HG02852 (cell line): ENCODE results near the gene NEO1.
A peak's percentile ranks its signal among the peaks of the same experiment; 100 is the strongest.

Experiments
- ATAC-seq: cut with Tn5 transposase; IDR thresholded peaks from one replicate; pipeline ENCODE4 v1.9.1; 2021; ENCODE audit warnings: mild to moderate bottlenecking, moderate library complexity; ENCODE audit not compliant: unreplicated experiment

Gene NEO1, protein sequence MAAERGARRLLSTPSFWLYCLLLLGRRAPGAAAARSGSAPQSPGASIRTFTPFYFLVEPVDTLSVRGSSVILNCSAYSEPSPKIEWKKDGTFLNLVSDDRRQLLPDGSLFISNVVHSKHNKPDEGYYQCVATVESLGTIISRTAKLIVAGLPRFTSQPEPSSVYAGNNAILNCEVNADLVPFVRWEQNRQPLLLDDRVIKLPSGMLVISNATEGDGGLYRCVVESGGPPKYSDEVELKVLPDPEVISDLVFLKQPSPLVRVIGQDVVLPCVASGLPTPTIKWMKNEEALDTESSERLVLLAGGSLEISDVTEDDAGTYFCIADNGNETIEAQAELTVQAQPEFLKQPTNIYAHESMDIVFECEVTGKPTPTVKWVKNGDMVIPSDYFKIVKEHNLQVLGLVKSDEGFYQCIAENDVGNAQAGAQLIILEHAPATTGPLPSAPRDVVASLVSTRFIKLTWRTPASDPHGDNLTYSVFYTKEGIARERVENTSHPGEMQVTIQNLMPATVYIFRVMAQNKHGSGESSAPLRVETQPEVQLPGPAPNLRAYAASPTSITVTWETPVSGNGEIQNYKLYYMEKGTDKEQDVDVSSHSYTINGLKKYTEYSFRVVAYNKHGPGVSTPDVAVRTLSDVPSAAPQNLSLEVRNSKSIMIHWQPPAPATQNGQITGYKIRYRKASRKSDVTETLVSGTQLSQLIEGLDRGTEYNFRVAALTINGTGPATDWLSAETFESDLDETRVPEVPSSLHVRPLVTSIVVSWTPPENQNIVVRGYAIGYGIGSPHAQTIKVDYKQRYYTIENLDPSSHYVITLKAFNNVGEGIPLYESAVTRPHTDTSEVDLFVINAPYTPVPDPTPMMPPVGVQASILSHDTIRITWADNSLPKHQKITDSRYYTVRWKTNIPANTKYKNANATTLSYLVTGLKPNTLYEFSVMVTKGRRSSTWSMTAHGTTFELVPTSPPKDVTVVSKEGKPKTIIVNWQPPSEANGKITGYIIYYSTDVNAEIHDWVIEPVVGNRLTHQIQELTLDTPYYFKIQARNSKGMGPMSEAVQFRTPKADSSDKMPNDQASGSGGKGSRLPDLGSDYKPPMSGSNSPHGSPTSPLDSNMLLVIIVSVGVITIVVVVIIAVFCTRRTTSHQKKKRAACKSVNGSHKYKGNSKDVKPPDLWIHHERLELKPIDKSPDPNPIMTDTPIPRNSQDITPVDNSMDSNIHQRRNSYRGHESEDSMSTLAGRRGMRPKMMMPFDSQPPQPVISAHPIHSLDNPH (N-terminal part only)

DNA sequence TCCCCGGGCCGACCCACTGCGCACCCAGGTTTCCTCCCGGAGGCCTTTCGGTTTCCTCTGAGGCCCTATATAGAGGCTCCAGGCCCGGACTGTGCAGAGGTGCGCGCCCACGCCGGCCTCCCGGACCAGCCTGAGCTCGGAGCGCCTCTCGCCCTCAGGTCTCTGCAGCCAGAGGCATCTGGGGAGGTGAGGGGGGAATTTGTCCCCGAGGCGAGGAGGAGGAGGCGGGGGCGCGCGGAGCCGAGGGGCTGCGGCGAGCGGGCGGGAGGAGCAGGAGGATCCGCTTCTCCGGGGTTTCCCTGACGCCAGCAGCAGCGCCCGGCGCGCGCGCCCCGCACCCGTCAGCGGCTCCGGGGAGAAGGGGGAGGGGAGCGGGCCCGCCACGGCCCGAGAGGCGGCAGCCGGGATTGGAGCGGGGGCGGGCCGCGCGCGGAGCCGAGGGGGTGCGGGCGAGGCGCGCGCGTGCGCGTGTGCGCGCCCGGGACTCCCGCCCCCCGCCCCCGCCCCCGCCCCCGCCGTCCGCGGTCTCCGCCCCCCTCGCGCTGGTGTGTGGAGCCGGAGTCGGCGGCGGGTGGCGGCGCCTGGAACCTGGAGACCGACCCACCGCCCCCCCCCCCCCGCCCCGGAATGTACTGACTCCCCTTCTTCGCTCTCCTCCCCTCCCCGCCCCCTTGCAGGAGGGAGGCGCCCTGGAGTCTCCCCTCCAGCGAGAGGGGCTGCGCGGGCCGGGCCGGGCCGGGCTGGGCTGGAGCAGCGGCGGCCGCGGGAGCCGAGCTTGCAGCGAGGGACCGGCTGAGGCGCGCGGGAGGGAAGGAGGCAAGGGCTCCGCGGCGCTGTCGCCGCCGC, at the start of gene NEO1:
Gene NEO1, plus strand, starts transcription at position 657 of the 846 bp plus-strand sequence. CDS start 213 bp downstream, outside the sequence.
- peak; percentile 58 for ATAC-seq

DNA sequence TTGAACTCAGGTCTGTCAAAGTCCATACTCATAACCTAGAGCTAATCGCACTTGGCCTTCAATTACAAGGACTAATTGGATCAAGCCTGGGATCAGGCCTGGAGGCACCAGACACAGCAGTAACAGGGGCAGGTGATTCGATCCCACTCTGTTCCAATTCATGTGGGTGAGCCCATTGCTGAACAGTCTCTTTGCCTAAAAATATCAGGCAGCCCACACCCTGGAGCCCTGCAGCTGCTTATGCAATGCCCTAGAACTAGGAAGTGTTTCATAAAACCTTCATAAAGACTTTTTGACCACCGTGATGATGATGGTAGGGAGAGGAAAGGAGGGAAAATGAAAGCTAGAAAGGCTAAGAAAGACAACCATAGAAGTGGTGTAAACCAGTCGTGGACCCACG, 47.8 kb upstream of the NEO1 start:
- no peak for ATAC-seq

DNA sequence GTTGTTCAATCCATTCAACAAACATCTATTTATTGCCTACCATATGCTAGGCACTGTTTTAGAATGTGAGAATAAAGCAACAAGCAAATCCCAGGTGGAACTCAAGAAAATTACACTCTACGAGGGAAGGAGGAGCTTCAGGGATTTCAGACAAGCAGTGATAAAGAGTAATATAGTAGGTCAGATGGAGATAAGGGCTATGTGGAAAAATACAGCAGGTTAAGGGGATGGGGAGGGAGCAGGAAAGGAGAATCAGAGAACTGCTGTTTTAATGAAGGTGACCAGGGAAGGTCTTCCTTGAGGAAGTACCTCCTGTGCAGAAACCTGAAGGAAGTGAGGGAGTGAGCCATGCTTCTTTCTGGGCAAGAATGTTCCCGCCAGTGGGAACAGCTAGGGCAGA, 47.2 kb upstream of the NEO1 start:
- no peak for ATAC-seq

DNA sequence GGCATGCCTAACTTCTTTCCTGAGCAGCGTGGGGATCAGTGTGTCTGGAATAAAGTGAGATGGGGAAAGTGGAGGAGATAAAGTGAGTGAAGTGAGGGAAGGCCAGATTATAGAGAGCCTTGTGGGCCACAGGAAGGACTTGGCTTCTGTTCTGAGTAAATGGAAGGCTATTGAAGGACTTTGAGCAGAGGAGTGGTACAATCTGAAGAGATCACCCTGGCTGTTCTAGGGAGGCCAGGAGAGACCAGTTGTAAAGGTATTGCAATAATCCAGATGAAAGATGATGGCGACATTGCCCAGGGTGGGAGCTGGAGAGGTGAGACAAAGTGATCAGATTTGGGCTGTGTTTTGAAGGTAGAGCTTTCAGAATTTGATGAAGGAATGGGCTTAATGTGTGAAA, 46.8 kb upstream of the NEO1 start:
- no peak for ATAC-seq

DNA sequence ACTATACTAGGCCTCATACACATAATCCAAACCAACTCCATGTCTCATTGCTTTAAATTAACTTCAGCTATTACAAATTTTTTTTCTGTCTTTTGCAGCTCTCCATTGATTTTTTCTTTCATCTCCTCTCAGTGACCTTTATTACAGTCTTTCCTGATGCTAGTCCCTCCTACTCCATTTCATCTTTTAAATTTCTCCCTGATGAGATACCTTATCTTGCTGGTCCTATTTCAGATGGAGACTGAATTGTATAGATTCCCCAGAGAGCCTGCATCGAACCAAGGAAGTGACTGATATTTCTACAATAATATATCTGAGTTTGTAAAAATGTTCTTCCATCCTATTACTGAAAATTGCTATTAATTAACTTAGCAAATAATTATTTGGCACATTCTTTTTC, 45.7 kb upstream of the NEO1 start:
- ATAC-seq: no peak

DNA sequence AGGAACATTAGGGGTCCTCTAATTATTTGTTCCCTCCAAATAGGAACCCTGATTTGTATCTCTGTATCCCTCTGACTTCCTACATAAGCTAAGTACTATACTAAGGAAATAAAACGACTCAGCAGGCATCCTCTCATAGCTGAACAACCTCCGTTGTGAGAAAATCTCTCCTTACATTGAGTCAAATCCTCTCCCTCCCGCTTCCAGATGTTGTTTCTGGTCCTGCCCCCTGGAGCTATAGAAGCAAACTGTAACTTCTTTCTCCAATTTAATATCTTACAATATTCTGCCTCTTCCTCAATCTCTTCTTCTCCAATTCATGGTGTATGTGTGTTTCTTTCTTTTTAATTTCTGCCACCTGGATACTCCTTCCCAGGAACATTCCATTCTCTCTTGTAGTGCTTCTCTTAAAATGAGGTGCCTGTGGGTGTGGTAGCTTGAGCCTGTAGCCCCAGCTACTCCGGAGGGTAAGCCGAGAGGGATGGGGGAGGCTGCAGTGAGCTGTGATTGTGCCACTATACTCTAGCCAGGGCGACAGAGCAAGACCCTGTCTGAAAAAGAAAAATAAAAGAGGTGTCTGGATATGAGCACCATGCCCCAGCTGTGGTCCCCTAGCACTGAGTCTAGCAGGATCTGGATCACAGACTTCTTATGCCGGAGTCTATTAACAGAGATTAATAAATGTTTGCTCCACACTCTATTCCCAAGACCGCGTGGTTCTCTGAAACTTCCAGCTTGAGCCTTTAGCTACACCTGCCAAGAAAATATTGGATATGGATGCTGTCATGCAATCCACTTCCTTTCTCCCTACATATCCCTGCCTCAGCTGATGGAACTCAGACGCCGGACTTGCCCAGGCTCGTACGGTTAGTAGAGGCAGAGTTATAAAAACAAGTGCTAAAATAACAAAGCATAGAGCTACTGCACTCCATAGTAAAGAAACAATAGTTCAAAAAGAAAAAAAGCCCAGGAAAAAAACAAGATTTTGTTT, 42.9 kb upstream of the NEO1 start:
- no peak for ATAC-seq

DNA sequence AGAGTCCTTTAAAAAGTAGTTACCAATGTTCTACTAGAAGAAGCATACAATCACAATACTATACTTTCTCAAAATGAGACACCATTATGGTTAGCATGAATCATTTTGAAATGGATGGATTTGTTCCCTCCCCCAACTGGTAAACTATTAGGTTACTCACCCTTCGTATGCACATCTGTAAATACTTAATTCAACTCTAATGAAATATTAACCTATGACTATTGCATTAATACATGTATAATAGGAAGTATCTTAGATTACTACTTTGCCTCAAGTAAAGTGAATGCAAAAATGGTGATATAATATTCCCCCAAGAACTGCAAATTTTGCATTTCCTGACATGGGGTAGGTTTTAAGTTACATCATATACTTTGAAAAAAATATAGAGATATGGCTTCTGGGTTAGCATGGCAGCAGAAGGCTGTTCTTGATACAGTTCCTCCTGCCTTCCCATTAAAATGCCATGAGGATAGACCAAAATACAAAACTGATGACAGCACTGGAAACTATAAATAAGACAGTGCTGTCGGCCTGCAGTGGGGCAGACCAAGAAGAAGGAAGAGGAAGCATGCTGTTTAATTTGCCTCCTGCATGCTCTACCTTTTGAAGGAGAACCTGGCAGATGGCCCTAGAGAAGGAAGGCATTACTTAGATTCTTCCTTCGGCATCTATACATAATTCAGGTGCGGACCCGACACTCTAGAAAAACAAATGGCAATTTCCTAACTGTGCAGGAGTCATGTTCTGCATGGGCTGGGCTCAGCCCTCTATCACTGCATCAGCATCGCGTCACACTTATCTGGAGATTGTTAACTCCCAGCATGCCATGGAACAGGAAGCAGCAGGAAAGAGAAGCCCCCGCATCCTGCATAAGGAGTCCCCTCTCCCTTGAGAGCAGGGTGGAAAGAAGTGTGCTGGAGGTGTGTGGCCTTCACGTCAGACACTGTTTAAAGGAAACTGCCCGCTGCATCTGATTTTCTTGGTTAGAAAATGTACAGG, 41.8 kb upstream of the NEO1 start:
- ATAC-seq: no peak

DNA sequence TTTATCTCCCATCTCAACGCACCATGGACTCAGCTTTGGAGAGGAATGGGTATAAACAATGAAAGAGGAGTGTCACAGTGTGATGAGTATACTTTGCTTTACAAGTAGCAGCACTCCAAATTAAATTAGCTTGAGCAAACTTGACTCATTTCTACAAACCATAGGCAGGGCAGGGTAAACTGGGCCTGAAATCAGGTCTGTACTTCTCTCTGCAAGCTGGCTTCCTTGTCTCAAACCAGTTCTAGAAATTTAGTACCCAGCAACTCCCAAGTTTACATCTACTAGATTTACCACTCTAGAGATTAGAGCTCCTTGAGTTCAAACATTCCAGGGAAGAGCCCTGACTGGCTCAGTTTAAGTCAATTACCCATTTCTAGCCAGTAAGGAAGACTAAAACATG, 37.4 kb upstream of the NEO1 start:
- no peak for ATAC-seq

DNA sequence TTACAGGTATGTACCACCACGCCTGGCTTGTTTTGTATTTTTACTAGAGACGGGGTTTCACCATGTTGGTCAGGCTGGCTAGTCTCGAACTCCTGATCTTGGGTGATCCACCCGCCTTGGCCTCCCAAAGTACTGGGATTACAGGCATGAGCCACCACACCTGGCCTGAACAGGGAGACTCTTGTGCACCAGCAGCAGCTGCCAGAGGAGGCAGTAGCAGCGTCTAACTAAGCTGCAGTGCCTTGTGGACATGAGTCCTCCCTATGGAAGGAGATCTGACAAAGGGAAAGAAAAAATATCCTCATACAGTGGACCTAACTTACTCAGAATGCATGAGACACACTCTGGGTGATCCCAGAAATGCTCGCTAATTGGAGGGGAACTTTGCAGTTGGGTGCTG, 36.8 kb upstream of the NEO1 start:
- no peak for ATAC-seq

DNA sequence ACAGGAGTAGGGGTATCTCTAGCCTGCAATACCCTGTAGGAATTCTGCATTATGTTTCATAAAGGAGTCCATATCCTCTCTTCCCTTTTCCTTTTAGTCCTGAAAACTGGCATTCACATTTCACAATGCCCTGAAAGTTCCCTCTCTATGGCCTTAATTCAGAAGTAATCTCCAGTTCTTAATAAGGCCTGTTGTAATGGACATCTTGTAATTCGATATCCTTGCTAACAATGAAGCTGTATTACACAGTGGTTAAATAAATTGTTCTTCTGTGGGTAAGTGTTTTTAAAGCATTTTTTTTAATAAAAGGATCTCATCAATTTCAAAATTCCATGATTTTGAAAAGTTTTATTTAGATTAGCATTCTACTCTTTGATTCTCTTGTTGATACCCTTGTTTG, 34.3 kb upstream of the NEO1 start:
- no peak for ATAC-seq

DNA sequence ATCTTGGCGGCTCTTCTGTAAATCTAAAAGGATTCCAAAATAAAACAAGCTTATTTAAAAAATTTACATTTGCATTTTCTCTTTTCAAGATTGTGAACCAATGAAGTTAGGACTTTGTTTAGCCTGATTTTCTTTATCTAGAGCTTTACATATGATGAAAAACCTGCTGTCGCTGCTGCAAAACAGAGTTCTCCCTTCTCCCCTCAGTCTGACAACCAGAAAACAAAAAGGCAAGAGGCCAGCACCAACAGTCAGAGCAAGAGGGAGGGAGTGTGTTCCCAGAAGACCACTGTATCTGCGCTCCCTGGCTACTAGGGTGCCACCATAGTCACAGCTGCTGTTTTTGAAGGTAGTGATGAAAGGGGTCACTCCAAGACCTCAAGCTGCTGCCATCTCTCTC, 33.1 kb upstream of the NEO1 start:
- no peak for ATAC-seq

DNA sequence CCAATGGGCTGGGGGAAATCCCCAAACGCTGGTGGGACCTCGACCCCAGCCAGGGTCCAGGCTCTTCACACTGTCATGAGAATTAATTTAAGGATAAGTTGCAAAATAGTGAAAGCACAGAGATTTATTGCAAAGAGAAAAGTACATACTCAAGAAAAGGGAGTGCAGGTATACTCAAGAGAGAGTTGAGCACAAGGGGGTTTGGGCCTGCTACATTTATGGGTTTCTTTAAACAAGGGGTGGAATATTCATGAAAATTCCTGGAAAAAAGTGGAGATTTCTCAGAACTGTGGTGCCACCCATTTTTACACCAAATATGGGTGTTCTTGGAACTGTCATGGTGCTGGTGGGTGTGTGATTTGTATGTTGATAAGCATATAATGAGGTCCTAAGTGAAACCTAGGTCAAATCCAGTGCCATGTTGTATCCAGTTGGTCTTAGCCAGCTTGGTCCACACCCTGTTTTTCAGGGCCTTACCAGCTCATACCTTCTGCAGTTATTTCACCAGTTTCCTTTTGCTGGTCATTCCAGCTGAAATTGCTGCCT, 32.6 kb upstream of the NEO1 start:
- no peak for ATAC-seq

DNA sequence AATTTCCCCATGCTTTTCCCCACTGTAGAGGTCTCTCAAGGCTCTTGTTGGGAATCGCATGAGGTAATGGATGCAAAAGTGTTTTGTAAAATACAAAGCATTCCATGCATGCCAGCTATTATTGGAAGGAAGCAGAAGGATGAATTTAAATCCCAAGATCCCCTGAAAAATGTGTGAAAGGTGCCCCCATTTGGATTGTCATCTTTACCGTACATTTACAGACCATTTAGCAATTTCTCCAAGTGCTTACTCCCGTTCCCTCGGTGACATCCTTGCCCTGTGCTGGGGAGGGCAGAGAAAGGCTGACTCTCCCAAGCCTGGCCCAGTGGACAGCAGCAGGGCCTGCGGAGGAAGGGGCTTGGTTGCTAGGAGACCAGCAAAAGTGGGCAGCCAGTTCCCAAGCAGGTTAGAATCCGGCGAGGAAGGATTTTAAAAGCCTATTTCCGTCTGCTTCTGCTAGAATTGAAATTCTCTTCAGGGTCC, 31.1 kb upstream of the NEO1 start:
- no peak for ATAC-seq

DNA sequence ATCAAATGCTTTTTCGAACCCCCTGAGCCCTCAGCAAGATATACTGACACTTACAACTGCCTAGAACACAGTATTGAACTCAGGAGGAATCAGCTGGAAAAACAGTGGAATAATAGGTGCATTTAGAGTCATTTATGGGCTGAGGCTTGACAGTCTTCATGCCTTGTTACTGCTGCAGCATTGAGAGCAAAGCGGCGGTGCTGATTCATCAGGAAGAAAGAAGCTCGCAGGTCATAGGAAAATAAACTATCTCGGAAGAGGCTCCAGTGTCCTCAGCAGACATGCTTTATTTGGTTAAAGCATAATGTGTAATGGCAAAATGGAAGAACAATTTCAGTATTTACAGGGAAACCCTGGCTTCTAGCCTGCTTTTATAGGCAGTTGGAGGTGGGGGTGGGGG, 30.1 kb upstream of the NEO1 start:
- no peak for ATAC-seq

DNA sequence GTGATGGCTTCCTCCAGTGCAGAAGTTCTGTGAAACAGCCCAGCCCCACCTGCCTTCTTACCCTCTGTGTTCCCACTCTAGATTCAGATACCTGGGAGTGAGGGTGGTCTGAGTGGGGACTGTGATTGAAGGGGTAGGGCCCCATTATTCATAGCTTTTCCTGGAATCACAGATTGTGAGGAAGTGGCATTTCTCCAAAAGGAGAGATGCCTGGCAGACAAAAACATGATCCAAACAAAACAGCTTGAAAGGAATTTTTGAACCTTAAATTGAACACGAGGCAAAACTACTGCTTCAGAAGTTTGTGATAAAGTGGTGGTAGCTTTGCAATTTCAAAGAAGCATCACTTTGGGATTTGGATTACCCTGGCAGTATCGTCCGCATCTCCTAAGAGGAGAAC, 29.2 kb upstream of the NEO1 start:
- ATAC-seq: no peak

DNA sequence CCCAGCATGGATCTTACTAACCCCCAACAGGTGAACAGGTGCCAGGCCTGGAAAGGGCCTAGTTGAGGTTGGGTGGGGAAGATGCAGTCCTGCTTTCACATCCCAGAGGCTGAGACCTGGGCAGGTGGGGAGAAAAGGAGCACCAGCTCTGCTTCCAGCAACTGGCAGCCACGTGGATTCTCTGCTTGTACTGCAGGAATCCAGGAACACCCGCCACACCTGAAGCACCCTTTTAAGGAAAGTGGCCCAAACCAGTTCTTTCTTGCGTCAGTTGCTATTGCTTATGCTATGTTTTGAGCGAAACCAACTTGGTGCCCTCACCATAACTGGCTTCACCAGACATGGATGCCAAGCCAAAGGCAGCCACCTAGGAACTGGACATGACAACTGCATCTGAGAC, 28.1 kb upstream of the NEO1 start:
- no peak for ATAC-seq

DNA sequence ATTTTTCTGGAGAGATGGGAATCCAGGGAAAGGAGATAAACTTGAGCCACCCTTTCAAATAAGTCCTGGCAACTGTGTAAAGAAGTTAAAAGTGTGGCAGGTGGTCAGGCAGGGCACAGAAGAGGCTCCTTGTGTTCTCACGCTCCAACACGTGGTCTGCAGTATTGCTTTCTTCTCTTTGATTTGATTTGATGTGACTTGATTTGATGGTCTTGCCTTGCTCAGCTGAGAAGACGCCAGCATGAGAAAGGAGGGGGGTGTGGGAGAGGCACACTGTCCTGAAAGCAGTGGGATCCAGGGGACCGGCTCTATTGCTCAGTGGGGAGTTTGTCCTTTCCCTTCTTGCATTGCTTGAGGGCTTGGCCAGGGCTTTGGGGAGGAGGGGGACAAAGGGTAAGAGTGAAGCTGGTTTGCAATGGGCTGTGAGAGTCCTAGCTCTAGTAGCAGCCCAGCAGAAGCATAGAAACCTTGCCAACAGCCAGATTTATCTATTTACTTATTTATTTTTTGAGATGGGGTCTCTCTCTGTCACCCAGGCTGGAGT, 25.7 kb upstream of the NEO1 start:
- ATAC-seq: no peak
